ENCODE measurements around the gene UGT2B17.
"Not testable (repeated sequence)": the region's sequence is repeated elsewhere in the genome, so short reads cannot be mapped to it uniquely, and the experiment has no call there.

The UGT2B17 gene

DNA sequence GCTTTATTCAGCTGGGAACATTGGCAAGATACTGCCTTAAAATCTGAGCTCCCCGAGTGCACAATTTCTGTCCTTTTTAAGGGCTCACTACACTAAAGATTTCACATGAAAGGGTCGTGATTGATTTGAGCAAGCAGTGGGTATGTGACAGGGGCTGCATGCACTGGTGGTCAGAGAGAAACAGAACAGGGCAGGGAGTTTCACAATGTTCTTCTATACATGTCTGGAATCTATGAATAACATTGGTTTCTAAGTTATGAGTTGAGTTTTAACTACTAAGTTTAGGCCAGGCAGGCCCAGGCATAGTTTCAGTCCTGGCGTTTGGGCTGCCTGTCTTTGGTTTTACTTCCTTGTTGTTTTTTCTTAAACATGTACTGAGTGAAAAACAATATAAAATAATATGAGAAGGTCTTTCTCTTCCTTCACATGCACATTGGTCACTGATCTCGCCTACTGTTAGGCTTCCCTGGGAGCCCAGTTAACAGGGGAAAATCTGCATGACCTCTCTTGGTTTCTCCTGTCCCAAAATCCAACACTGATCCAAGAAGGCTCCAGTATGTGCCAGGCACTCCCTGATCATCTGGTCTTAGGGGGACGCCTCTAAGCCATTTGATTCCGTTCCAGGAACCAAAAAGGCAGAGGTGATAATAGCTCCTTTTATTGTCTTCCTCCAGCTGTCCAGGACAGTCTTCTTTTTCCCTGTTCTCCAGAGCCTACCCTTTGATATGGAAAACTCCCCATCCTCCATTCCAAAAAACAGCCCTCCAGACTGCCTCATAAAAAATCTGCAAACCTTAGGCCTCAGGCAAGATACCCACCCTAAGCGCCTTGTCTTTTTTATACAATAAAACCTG is at the start of gene UGT2B17:
UGT2B17 (minus strand) TSS at position 51 of the 854 bp plus-strand sequence. CDS start 7,838 bp downstream, outside the sequence.
- no peak for DNase-seq

DNA sequence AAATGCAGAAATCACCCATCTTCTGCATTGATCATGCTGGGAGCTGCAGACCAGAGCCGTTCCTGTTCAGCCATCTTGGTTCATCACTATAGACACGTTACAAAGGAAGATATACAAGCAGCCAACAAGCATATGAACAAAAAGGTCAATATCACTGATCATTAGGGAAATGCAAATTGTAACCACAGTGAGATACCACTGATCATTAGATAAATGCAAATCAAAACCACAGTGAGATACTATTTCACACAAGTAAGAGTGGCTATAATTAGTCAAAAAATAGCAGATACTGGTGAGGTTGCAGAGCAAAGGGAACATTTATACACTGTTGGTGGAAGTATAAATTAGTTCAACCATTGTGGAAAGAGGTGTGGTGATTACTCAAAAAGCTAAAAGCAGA is 46.6 kb upstream of the UGT2B17 start:
- not testable (repeated sequence) for DNase-seq

DNA sequence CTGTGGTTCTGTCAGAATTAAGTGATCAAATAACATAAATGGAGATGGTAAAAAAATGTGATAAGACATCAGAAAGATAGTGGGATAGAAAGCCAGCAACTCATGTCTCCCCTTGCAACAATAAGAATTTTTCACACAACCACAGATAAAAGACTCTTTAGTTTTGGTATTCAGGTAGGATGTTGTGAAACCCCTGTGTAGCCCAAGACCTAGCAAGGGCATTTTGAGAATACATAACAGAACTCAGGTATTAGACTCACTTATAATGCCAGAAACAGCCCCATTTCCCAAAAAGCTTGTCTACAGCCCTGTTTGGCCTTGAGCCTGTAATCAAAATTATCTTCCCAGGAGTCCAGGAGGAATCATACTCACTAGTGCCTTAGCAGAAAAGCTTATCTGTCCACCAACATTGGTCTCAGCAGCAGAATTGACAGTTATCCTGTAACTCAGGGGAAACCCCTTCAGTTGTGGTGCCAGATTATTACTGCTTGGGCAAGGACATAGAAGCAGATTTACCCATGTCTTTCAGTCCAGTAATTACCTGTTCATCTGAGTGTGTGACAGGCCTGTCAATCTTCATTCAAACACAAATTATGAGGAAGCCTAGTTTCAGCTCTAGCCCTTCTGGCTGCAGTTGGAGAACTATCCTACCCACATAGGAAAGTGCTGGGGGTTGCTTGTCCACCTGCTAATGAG is 41.0 kb upstream of the UGT2B17 start:
- DNase-seq: no peak

DNA sequence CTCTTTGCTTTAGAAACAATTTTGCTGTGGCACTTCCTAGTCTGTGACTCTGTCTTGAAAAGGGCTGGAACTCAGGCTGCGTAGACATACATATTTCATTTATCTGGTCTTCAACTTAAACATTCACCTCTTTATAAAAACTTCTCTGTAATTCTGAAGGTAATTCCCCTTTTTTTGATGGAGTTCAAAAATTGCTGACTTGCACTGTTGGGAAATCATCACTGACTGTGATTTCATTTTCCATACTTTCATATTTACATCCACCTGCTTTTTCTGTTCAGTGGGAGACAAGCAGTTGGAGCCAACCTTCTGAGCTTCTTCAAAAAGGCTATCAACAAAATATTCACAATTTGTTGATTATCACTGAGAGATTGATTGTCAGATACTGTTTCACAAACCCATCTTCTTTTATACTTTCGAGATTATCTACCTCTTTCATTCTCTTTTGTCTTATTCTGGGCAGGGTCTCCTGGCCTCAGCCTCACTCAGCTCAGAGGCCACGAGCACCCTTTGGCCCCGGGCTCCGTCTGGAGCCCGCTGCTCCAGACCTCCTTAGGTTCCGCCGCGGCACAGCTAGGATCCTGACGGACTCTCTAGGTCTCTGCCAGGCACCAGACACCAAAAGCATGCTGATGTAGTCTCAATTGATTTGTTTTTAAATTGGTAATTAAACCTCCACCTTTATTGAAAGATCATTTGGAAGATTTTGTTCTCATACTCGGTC is 39.7 kb upstream of the UGT2B17 start:
- no peak for DNase-seq

DNA sequence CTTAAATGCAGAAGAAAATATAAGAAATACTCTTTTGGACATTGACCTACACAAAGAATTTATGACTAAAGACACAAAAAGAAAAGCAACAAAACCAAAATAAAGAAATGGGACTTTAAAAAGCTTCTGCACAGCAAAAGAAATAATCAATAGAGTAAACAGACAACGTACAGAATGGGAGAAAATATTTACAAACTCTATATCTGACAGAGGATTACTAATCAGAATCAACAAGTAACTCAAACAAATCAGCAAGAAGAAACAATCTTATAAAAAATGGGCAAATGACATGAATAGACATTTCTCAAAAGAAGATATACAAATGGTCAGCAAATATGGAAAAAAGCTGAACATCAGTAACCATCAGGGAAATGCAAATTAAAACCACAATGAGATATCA is 37.6 kb upstream of the UGT2B17 start:
- DNase-seq: no peak

DNA sequence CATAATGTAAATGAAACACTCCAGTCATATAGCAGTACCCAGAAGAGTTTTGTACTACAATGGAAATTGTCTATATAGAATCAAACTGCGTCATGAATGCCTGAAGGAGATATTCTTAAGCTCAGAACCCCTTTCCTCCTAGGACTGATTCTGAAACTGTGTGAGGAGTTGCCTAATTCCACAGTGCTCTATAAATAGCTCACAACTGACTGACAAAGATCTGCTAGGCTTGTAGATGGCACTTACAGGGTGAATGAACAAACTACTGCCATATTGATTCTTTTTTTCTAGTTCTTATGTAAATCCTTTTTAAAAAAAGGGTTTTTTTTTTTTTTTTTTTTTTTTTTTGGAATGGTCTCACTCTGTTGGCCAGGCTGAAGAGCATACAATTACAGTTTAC is 30.1 kb upstream of the UGT2B17 start:
- DNase-seq: no peak

DNA sequence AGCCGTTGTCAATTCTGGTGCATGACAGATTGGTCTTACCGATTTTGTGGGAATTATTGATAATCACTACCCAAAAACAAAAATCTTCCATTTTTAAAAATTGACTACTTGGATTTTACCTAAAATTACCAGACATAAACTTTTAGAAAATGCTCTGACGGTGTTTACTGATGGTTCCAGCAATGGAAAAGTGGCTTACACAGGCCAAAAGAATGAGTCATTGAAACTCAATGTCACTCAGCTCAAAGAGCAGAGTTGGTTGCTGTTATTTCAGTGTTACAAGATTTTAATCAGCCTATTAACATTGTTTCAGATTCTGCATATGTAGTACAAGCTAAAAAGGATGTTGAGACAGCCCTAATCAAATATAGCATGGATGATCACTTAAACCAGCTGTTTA is 23.0 kb upstream of the UGT2B17 start:
- no peak for DNase-seq

DNA sequence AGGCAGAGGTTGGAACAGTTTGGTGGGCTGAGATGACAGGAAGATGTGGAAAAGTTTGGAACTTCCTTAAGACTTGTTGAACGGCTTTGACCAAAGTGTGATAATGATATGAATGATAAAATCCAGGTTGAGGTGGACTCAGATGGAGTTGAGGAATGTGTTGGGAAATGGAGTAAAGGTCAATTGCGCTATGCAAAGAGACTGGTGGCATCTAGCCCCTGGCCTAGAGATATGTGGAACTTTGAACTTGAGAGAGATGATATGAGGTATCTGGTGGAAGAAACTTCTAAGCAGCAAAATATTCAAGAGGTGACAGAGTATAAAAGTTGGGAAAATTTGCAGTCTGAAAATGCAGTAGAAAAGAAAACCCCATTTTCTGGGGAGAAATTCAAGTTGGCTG is 21.4 kb upstream of the UGT2B17 start:
- no peak for DNase-seq

DNA sequence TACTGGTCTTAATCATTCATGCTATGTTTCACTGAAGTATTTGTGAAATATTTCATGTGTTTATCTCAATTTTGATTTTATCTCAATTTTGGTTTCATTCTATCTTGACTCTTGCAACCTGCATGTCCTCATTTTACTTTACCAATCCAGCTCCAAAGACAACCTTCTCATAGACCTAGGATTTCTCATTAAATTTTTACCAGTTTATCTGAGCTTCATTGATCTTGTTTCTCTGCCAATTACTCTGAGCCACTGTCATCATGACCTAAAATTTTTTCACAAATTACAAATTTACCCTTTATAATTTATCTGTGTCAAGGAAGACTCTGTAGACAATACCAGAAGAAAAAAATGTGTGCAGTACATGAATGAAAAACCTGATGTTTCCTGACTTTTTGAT is 18.6 kb upstream of the UGT2B17 start:
- DNase-seq: no peak

DNA sequence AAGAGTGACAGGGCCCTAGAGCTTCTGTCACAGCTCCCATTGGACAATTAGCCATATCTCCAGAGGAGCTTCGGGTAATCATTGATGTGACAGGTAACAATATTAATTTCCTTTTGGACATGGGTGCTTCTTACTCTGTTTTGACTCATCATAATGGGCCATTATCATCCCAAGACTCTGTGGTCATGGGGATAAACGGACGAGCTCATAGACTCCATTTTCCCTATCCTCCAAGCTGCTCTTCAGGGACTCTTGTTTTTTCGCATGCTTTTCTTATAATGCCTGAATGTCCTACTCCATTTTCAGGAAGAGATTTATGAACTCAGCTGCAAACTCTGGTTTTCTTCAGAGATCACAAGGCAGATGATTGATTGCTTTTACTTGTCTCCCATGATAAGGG is 17.0 kb upstream of the UGT2B17 start:
- no peak for DNase-seq

DNA sequence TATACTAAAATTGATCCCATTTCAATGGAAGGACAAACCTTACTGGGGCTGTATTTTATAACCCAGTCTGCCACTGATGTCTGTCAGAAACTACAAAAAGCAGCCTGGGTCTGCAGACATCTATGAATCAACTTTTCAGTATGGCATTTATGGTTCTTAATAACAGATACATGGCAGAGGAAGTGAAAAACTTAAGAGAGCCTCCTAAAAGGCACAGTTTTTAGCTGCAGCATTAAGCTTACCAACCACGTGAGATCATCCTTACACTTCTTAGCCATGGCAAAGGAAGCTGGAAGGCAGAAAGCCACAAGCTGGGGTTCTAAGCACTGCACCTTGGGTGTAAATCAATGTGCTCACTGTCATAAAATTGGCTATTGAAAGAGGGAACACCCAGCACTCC is 16.6 kb upstream of the UGT2B17 start:
- DNase-seq: no peak

DNA sequence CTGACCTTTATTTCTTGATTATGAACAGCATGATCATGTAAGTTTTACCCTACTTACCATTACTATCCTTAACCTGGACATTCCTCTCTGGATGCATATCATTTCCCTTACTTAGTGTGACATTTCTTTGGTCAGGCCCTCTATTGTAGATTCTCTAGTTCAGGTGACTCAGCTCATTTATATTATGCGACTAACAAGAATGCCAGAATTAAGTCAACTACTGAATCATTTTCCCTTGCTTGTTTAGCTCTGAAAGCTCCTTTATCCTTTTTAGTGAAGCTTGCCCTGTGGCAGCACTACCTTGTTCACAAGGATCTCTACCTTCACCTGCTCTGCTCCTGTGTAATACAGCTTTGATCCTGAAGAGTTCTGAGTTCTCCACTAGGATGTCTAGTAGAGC is 15.1 kb upstream of the UGT2B17 start:
- no peak for DNase-seq

DNA sequence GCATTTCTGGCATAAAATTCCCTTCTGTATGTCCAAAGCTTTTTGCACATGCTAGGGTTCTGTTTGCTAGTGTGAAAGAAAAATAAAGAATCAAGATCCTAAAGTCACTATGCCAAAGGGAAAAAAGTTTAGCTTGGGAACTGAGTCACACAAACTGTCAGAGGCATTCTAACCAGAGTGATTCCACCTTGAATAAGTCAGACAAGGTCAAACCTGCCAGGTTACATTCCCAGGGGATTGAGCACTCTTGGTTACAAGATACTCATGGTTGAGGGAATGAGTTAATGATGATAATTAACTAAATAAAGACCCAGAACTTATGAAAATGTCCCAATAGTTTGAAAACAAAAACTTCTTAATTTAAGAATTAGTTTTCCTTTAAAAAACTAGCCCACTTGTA is 13.7 kb upstream of the UGT2B17 start:
- DNase-seq: no peak

DNA sequence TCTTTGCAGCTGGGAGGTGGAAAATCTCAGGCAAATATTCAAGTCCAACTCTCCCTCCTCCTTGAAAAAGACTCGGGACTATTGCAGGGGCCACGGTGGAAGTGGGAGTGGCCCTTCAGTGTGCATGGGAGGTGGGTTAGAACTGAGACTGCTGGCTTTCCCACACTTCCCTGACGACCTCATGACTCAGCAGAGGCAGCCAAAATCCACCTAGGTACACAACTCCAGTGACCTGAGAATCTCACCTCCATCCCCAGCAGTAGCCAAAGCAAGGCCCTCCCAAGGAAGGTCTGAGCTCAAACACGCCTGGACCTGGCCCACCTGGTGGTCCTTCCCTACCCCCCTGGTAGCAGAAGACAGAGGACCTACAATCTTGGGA is 6.2 kb upstream of the UGT2B17 start:
- no peak for DNase-seq

DNA sequence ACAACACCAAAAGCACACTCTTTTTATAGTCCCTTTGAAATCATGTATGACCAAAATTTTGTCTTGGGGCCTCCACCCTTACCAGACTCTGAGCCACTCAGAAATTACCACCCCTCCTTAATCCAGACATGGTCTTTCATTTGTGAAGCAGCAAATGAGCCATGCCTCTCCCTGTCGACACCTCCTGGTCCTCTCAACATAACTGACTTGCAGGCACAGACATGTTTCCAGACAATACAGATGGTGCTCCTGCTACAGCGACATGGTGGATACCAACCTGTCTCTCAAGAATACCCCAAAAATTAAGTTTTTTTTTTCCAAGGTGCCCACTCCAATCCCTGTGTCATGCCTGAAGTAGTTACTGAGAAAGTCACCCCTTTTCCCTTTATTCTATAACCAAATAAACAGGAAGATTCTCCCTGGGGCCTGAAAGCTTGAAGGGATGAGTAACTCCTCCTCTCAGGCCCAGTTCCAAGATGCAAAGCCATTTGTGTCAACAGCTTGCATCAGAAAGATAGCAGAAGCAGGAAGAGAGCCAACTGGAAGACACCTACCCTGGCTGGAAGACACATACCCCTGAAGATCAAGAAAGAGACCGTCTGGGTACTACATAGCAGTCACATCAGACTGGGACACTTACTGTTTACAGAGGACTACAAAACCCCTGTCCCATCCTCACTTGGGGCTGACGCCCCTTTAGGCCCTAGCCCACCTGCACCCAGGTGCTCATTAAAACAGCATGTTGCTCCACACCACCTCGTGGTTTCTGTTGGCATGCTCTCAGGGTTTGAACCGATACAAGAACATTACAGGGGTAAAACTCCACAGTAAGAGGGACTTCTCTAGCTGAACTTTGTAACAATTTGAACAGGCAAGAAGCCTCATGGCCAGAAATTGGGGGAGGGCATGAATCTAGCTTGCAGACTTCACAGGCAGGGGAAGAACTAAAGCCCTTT is 5.5 kb upstream of the UGT2B17 start:
- DNase-seq: no peak

DNA sequence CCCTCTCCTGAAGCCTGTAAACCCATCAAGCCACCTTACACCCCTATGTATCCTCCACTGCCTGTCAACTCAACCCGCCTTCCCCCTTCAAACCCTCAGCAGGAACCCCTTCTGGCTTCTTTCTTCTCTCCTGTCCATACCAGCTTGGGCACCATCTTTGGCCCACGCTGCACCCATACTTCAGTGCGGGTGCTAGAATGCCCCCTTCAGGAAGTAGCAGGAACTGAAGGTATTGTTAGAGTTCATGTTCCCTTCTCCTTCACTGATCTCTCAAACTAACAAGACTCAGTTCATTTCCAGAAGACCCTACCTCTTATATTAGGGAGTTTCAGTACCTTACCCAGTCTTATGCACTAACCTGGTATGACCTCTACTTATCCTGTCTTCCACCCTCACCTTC is 1.5 kb upstream of the UGT2B17 start:
- no peak for DNase-seq

DNA sequence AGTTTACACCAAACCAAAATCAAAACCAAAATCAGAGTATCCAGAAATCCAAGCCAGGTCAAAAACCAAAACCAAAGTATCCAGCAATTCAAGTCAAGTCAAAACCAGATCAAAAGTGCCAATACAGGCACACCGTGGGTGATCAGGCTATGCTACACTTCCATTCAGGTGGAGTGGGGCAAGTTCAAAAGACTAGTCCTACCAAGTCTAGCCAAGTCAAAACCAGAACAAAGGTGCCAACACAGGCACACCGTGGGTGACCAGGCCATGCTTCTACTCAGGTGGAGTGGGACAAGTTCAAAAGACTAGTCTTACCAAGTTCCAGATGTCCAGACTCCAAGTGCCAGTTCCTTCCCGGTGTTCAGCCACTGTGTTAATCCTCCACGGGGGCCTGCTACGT is 486 bp downstream of the UGT2B17 start:
- not testable (repeated sequence) for DNase-seq

DNA sequence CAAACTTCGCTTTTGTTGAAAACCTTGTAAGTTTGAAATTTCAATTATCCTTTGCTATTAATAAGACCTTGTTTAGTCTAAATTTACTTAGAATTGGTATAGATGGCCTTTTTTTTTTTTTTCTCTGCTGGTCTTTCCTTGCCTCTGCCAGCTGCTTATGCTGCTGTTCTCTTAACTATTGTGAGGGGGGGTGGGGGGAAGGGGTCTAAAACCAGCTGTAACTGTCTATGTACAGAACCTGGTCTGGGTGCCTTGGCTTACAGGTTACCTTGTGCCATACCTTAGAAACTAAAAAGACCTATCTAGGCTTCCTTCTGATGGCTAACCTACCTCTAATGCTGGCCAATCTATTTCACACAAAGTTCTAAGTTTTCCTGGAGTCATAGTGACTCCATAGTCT is 1.0 kb downstream of the UGT2B17 start:
- no peak for DNase-seq

DNA sequence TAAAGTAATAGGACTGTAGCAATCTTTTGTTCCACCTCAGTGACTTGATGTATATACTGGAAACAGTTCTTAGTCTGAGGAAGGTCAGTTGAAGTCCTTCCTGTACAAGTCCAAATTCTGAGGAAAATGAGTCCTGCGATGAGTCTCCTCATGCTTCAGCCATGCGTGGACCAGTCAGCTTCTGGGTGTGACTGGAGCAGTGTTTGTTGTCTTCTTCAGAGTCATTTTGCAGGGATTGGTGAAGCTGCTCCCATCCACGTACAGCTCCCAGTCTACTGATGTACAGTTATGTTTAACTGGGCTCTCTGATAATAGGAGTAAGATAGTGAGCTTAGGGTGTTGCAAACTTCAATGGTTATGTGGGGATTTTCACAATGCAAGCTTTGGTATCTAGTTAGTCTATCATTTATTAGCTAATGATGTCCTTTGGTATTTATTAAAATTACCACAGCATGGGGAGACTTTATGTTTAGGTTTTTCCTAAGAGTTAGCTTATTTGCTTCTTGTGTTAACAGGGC is 3.4 kb downstream of the UGT2B17 start:
- DNase-seq: no peak

DNA sequence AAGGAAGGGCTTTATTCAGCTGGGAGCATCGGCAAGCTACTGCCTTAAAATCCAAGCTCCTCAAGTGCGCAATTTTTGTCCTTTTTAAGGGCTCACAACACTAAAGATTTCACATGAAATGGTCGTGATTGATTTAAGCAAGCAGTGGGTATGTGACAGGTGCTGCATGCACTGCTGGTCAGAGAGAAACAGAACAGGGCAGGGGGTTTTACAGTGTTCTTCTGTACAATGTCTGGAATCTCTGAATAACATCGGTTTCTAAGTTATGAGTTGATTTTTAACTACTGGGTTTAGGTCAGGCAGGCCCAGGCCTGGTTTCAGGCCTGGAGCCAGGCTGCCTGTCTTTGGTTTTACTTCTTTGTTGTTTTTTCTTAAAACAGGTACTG is 6.0 kb downstream of the UGT2B17 start:
- DNase-seq: no peak

DNA sequence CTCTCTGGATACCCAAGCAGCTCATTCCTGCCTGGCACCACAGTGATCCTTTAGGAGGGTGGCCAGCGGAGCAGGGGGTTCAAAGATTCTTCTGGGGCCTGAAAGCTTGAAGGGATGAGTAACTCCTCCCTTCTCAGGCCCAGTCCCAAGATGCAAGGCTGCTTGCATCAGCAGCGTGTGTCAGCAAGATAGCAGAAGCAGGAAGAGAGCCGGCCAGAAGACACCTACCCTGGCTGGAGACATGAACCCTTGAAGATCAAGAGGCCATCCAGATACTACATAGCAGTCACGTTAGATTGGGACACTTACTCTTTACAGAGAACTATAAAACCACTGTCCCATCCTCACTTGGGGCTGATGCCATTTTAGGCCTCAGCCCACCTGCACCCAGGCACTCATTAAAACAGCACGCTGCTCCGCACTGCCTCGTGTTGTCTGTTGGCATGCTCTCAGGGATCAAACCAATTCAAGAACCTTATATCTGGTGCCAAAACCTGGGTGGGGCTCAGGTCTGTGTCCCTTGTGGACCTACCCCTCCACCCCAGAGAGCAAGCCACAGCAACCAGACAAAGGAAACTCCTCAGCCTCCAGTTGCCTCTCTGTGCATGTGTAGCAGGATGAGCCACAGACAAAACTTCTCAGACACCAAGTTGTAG is 6.5 kb downstream of the UGT2B17 start:
- DNase-seq: no peak

DNA sequence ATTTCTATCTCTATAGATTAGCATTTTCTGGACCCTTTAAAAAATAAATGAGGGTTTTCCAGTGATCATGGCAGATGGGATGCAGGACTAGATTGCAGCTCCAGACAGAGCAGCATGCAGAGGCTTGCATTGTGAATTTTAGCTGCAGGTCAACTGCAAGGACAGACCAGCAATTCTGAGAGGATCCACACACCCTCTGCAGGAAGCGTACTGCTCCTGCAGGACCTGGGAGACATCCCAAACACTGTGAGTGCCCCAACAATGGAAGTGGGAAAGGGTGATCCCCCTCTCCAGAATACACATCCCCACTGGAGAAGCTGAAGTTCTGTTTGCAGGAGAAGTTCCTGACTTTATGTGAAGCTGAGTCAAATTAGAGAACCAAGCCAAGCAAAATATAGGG is 7.1 kb downstream of the UGT2B17 start:
- not testable (repeated sequence) for DNase-seq
